Measurements from ENCODE around the gene AMER2.

DNA sequence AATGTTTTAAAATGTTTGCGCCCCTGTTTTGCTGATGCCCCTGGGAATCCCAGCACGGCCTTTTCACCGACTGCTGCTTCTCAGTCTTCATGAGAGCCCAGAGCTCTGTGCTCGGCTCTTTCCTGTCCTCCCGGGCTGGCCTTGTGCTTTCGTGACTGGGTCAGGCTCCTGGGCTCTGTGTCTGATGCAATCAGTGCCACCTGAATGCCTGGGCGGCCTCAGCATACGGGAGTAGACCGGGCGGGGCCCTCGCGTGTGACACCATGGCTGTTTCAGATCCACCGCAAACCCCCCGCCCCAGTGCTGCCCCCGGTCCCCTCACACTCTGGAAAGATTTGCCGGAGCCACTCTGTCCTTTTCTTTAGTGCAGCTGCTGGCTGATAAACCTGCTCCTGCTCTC is 54.8 kb downstream of the AMER2 start:
- TF ChIP-seq, protein P1, sequence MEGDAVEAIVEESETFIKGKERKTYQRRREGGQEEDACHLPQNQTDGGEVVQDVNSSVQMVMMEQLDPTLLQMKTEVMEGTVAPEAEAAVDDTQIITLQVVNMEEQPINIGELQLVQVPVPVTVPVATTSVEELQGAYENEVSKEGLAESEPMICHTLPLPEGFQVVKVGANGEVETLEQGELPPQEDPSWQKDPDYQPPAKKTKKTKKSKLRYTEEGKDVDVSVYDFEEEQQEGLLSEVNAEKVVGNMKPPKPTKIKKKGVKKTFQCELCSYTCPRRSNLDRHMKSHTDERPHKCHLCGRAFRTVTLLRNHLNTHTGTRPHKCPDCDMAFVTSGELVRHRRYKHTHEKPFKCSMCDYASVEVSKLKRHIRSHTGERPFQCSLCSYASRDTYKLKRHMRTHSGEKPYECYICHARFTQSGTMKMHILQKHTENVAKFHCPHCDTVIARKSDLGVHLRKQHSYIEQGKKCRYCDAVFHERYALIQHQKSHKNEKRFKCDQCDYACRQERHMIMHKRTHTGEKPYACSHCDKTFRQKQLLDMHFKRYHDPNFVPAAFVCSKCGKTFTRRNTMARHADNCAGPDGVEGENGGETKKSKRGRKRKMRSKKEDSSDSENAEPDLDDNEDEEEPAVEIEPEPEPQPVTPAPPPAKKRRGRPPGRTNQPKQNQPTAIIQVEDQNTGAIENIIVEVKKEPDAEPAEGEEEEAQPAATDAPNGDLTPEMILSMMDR (IDR thresholded peaks at IDR 0.05) = no peak
- no peak for TF ChIP-seq POLR2A (IDR thresholded peaks at IDR 0.05)

Measured in breast epithelium (tissue), 3 donors.